Activated CD4-positive, CD25-positive, alpha-beta regulatory T cell treated with anti-CD3 and anti-CD28 coated beads, Interleukin-2, amount 50 U/mL, for 16 hours (primary cell): ENCODE data around the gene RAD51B.
"Not testable (repeated sequence)": the region's sequence is repeated elsewhere in the genome, so short reads cannot be mapped to it uniquely, and the experiment has no call there.

Source experiments
- DNase-seq: peaks from one replicate; pipeline ENCODE4 v3.0.0-alpha.2; 2020; ENCODE audit warnings: low read depth, low spot score

RAD51B gene

GRCh38 chr14:68695856-68696255, 876.3 kb downstream of the RAD51B start:
- no peak for DNase-seq

GRCh38 chr14:68696266-68696665, 876.7 kb downstream of the RAD51B start:
- DNase-seq: no peak

- no peak for DNase-seq
These were observed 877.3 kb downstream of the RAD51B start for GRCh38 chr14:68696721-68697495.

GRCh38 chr14:68698773-68699172, 879.2 kb downstream of the RAD51B start:
- DNase-seq: not testable (repeated sequence)

GRCh38 chr14:68701001-68701741, 881.6 kb downstream of the RAD51B start:
- no peak for DNase-seq

GRCh38 chr14:68702135-68702534, 882.6 kb downstream of the RAD51B start:
- DNase-seq: no peak

- no peak for DNase-seq
These were observed 883.0 kb downstream of the RAD51B start for GRCh38 chr14:68702578-68702977.

GRCh38 chr14:68703093-68703492, 883.5 kb downstream of the RAD51B start:
- no peak for DNase-seq

GRCh38 chr14:68704736-68705720, 885.4 kb downstream of the RAD51B start:
- no peak for DNase-seq

GRCh38 chr14:68705741-68706283, 886.2 kb downstream of the RAD51B start:
- no peak for DNase-seq

- no peak for DNase-seq
These were observed 887.9 kb downstream of the RAD51B start for GRCh38 chr14:68707482-68707881.

GRCh38 chr14:68708343-68708742, 888.8 kb downstream of the RAD51B start:
- DNase-seq: no peak

GRCh38 chr14:68709007-68709406, 889.4 kb downstream of the RAD51B start:
- DNase-seq: no peak

- DNase-seq: no peak
These were observed 891.2 kb downstream of the RAD51B start for GRCh38 chr14:68710776-68711175.

- no peak for DNase-seq
These were observed 892.2 kb downstream of the RAD51B start for GRCh38 chr14:68711561-68712309.

GRCh38 chr14:68712703-68713370, 893.3 kb downstream of the RAD51B start:
- no peak for DNase-seq

GRCh38 chr14:68713782-68714181, 894.2 kb downstream of the RAD51B start:
- DNase-seq: no peak

- DNase-seq: no peak
These were observed 895.7 kb downstream of the RAD51B start for GRCh38 chr14:68714991-68715924.

GRCh38 chr14:68716698-68717097, 897.1 kb downstream of the RAD51B start:
- DNase-seq: no peak
